Effector memory CD8-positive, alpha-beta T cell (primary cell): Measurements from ENCODE around the gene GJB5.

Experiments
- ATAC-seq: fragments of 150-1000 bp; cut with Tn5 transposase; replicated peaks from 2 replicates; pipeline ENCODE4 v1.10.0; 2021; ENCODE audit warnings: mild to moderate bottlenecking, moderate library complexity
- DNase-seq, 3 experiments: peaks; one replicate each; pipeline ENCODE4 v3.0.0; 2021
- H3K27ac Mint-ChIP-seq, 2 donors: one replicate each; pipeline ENCODE4 v1.8.0; 2022; ENCODE audit warnings: mild to moderate bottlenecking in 2 of 2, mixed read lengths in 2 of 2, moderate library complexity in 2 of 2
- H3K27me3 Mint-ChIP-seq, 2 donors: one replicate each; pipeline ENCODE4 v1.8.0; 2022; ENCODE audit warnings: mixed read lengths in 2 of 2
- H3K36me3 Mint-ChIP-seq: one replicate; pipeline ENCODE4 v1.8.0; 2022; ENCODE audit warnings: mild to moderate bottlenecking, moderate library complexity, mixed read lengths; ENCODE audit not compliant: insufficient read depth
- H3K4me1 Mint-ChIP-seq, 2 donors: one replicate each; pipeline ENCODE4 v1.8.0; 2022; ENCODE audit warnings: low read depth in 2 of 2, mixed read lengths in 2 of 2
- H3K4me3 Mint-ChIP-seq, 2 donors: one replicate each; pipeline ENCODE4 v1.8.0; 2022; ENCODE audit warnings: mild to moderate bottlenecking in 2 of 2, mixed read lengths in 2 of 2, moderate library complexity in 2 of 2
- H3K9me3 Mint-ChIP-seq, 2 donors: one replicate each; pipeline ENCODE4 v1.8.0; 2022; ENCODE audit warnings: mixed read lengths in 2 of 2

Gene GJB5

DNA sequence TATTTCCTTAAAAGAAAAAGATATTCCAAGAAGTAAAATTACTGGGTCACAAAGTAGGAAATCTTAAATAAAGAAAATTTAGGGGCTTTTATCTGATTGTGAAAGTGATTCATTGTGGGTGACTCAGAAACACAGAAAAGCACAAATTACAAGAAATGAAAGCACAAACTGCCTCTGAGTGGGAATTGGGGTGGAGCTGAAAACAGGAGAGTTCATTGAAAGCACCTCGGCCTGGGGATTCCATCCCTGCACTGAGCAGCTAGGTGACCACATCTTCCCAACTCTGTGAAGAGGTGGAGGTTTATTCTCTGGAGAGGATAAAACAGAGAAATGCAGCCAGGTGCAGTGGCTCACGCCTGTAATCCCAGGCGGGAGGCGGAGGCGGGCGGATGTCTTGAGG lies 45.4 kb downstream of the GJB5 start:
- no peak overlapping the region for H3K27ac Mint-ChIP-seq
- no peak for DNase-seq
- peaks cover 0 to 14% of the 10 kb centered on the region in 2 donors for H3K27me3 Mint-ChIP-seq
- H3K4me3 Mint-ChIP-seq = no peak overlapping the region
- peaks cover 4% of the 10 kb centered on the region for H3K36me3 Mint-ChIP-seq
- no peaks in the 10 kb centered on the region for H3K9me3 Mint-ChIP-seq
- no peaks in the 10 kb centered on the region for H3K4me1 Mint-ChIP-seq
- ATAC-seq = no peak

DNA sequence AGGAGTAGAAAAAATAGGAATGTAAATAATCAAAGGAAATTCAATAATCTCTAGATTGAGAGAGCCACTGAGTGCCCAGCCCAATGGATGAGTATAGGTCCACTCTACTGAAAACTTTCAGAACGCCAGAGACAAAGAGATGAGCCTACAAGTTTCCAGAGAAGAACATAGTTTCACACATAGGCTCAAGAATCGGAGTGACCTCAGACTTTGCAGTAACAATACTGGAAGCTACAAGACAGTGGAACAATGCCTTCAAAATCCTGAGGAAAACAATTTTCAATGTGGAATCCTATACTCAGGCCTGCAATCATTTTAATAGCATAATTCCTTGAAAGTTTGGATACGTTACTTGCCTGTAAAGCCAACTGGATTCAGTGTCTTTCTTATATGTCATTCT lies 48.9 kb downstream of the GJB5 start:
- no peaks in the 10 kb centered on the region for H3K27me3 Mint-ChIP-seq
- H3K4me1 Mint-ChIP-seq = no peaks in the 10 kb centered on the region
- no peak overlapping the region for H3K4me3 Mint-ChIP-seq
- H3K36me3 Mint-ChIP-seq = peaks cover 4% of the 10 kb centered on the region
- DNase-seq = no peak
- ATAC-seq = no peak
- H3K27ac Mint-ChIP-seq = no peak overlapping the region
- no peaks in the 10 kb centered on the region for H3K9me3 Mint-ChIP-seq

- Mint-ChIP-seq H3K4me3 (no peak overlapping the region), H3K9me3 (no peaks in the 10 kb centered on the region), H3K27me3 (no peaks in the 10 kb centered on the region), H3K27ac (no peak overlapping the region), H3K36me3 (no peaks in the 10 kb centered on the region), H3K4me1 (peaks cover 0 to 2% of the 10 kb centered on the region in 2 donors)
- DNase-seq (no peak), ATAC-seq (no peak)
These were observed 51.5 kb downstream of the GJB5 start for GRCh38 chr1:34806396-34806795.
